ENCODE data around the gene MUCL3.

- TF ChIP-seq CTCF (IDR thresholded peaks at IDR 0.05; ENCODE audit: insufficient read depth, low read length) (no peak), POLR2AphosphoS5 (IDR thresholded peaks at IDR 0.05; ENCODE audit: low read depth) (no peak)
Measured at GRCh38 chr6:30891450-30891723, 49.4 kb upstream of the MUCL3 start.

All from HL-60 (cell line).